Type B pancreatic cell (in vitro differentiated cells): ENCODE results near the gene KLRC3. TPM values are rescaled to one million over a fixed set of nuclear protein-coding genes. Genes with fewer than 3 reads are reported as not detected.
"Not testable (repeated sequence)": the region's sequence is repeated elsewhere in the genome, so short reads cannot be mapped to it uniquely, and the experiment has no call there.

Source experiments
- DNase-seq: peaks from one replicate; pipeline ENCODE4 v3.0.0; 2021; ENCODE audit warnings: mixed read lengths; ENCODE audit not compliant: unreplicated experiment; ENCODE audit errors: extremely low spot score
- H3K27ac Mint-ChIP-seq: 2 replicates; pipeline ENCODE4 v1.8.0; 2021; ENCODE audit warnings: mild to moderate bottlenecking, mixed read lengths
- H3K27me3 Mint-ChIP-seq: 2 replicates; pipeline ENCODE4 v1.8.0; 2021; ENCODE audit warnings: mixed read lengths
- H3K36me3 Mint-ChIP-seq: 2 replicates; pipeline ENCODE4 v1.8.0; 2021; ENCODE audit warnings: mixed read lengths
- H3K4me1 Mint-ChIP-seq: one replicate; pipeline ENCODE4 v1.8.0; 2021; ENCODE audit warnings: mixed read lengths; ENCODE audit not compliant: unreplicated experiment
- H3K4me3 Mint-ChIP-seq: 2 replicates; pipeline ENCODE4 v1.8.0; 2021; ENCODE audit warnings: mild to moderate bottlenecking, mixed read lengths
- H3K9me3 Mint-ChIP-seq: 2 replicates; pipeline ENCODE4 v1.8.0; 2021; ENCODE audit warnings: mixed read lengths
- CTCF ChIP-seq: fragments of 200-600 bp; sonication (generic); conservative IDR thresholded peaks from 2 replicates; pipeline ENCODE4 v1.5.0; 2021; ENCODE audit warnings: antibody characterized with exemption, mild to moderate bottlenecking
- total RNA-seq: library from RNA; stranded (reverse); gene quantifications from 2 replicates; pipeline ENCODE4 v1.2.1, GENCODE V29; 2021; ENCODE audit warnings: low replicate concordance

The KLRC3 gene
- total RNA-seq, 1 donor from 2014 or later = not detected

- DNase-seq = no peak
- Mint-ChIP-seq H3K36me3 (no peaks in the 10 kb centered on the region), H3K4me1 (peaks cover 4% of the 10 kb centered on the region), H3K4me3 (no peak overlapping the region), H3K27me3 (no peaks in the 10 kb centered on the region), H3K9me3 (peaks cover 4% of the 10 kb centered on the region), H3K27ac (no peak overlapping the region)
- TF ChIP-seq CTCF = no peak
Observed at GRCh38 chr12:10393291-10393690, 27.1 kb downstream of the KLRC3 start.

- Mint-ChIP-seq H3K4me3 (no peak overlapping the region), H3K36me3 (no peaks in the 10 kb centered on the region), H3K9me3 (peaks cover 4% of the 10 kb centered on the region), H3K27ac (no peak overlapping the region), H3K4me1 (peaks cover 4% of the 10 kb centered on the region), H3K27me3 (no peaks in the 10 kb centered on the region)
- TF ChIP-seq CTCF = no peak
- no peak for DNase-seq
Observed at GRCh38 chr12:10392394-10392930, 27.9 kb downstream of the KLRC3 start.

GRCh38 chr12:10390991-10391390 lies 29.4 kb downstream of the KLRC3 start:
- not testable (repeated sequence) for H3K27me3 Mint-ChIP-seq, H3K4me1 Mint-ChIP-seq, H3K4me3 Mint-ChIP-seq, H3K9me3 Mint-ChIP-seq, H3K27ac Mint-ChIP-seq, DNase-seq, H3K36me3 Mint-ChIP-seq

- Mint-ChIP-seq H3K4me1 (no peaks in the 10 kb centered on the region), H3K9me3 (no peaks in the 10 kb centered on the region), H3K27ac (no peak within 1 kb of the TSS), H3K36me3 (no peaks in the 10 kb centered on the region), H3K27me3 (no peaks in the 10 kb centered on the region), H3K4me3 (no peak within 1 kb of the TSS)
- TF ChIP-seq CTCF = no peak
- DNase-seq = no peak
Observed at GRCh38 chr12:10389904-10390303, 30.5 kb downstream of the KLRC3 start, which contains the start of gene KLRK1. TSS of gene KLRK1 (minus strand) at chr12:10390041. CDS start at chr12:10388810, 1,231 bp downstream.

GRCh38 chr12:10388624-10389413 lies 31.6 kb downstream of the KLRC3 start:
- H3K27ac Mint-ChIP-seq = no peak overlapping the region

GRCh38 chr12:10387498-10387897 lies 32.9 kb downstream of the KLRC3 start:
- not testable (repeated sequence) for DNase-seq, H3K27ac Mint-ChIP-seq, H3K4me3 Mint-ChIP-seq, H3K27me3 Mint-ChIP-seq, H3K9me3 Mint-ChIP-seq, H3K4me1 Mint-ChIP-seq, H3K36me3 Mint-ChIP-seq

More at GRCh38 chr12:10388624-10389413, 31.6 kb downstream of the KLRC3 start:
- H3K9me3 Mint-ChIP-seq = no peaks in the 10 kb centered on the region
- DNase-seq = no peak
- no peaks in the 10 kb centered on the region for H3K27me3 Mint-ChIP-seq
- no peaks in the 10 kb centered on the region for H3K4me1 Mint-ChIP-seq
- TF ChIP-seq CTCF = no peak
- peaks cover 5% of the 10 kb centered on the region for H3K36me3 Mint-ChIP-seq
- H3K4me3 Mint-ChIP-seq = no peak overlapping the region
